HG03342 (cell line): ENCODE measurements around the gene CXCL1.

ENCODE experiments used
- ATAC-seq: cut with Tn5 transposase; IDR thresholded peaks from one replicate; pipeline ENCODE4 v1.9.1; 2021; ENCODE audit warnings: mild to moderate bottlenecking, moderate library complexity; ENCODE audit not compliant: unreplicated experiment

The CXCL1 gene

GRCh38 chr4:73851293-73851692 lies 17.9 kb upstream of the CXCL1 start:
- no peak for ATAC-seq

GRCh38 chr4:73852771-73853170 lies 16.4 kb upstream of the CXCL1 start:
- ATAC-seq: no peak

- ATAC-seq: no peak
Measured at GRCh38 chr4:73853246-73853704, 15.9 kb upstream of the CXCL1 start, which contains the start of gene PF4V1. PF4V1 (plus strand) TSS chr4:73853296; CDS start chr4:73853363, 67 bp downstream.

GRCh38 chr4:73853718-73854473 lies 15.3 kb upstream of the CXCL1 start:
- ATAC-seq: no peak

GRCh38 chr4:73855406-73855805 lies 13.8 kb upstream of the CXCL1 start:
- no peak for ATAC-seq

- no peak for ATAC-seq
Measured at GRCh38 chr4:73856518-73856917, 12.7 kb upstream of the CXCL1 start.

- ATAC-seq: no peak
Measured at GRCh38 chr4:73859614-73860088, 9.5 kb upstream of the CXCL1 start.

GRCh38 chr4:73860181-73860580 lies 9.0 kb upstream of the CXCL1 start:
- no peak for ATAC-seq

- ATAC-seq: no peak
Measured at GRCh38 chr4:73860917-73861316, 8.3 kb upstream of the CXCL1 start.

- no peak for ATAC-seq
Measured at GRCh38 chr4:73862322-73862721, 6.9 kb upstream of the CXCL1 start.

GRCh38 chr4:73864365-73864764 lies 4.8 kb upstream of the CXCL1 start:
- ATAC-seq: no peak

GRCh38 chr4:73864961-73865360 lies 4.2 kb upstream of the CXCL1 start:
- ATAC-seq: no peak

GRCh38 chr4:73865431-73866096 lies 3.6 kb upstream of the CXCL1 start:
- no peak for ATAC-seq

GRCh38 chr4:73866246-73866645 lies 2.9 kb upstream of the CXCL1 start:
- ATAC-seq: no peak

GRCh38 chr4:73867783-73868182 lies 1.4 kb upstream of the CXCL1 start:
- ATAC-seq: no peak

- no peak for ATAC-seq
Measured at GRCh38 chr4:73868206-73869129, 725 bp upstream of the CXCL1 start.

- no peak for ATAC-seq
Measured at GRCh38 chr4:73870260-73870659, 1.1 kb downstream of the CXCL1 start.

- ATAC-seq: no peak
Measured at GRCh38 chr4:73870768-73871167, 1.6 kb downstream of the CXCL1 start.

- no peak for ATAC-seq
Measured at GRCh38 chr4:73871511-73872310, 2.5 kb downstream of the CXCL1 start.
